Endodermal cell (in vitro differentiated cells): ENCODE measurements around the gene SLC46A3. TPM values are rescaled to one million over a fixed set of nuclear protein-coding genes. Genes with fewer than 3 reads are reported as not detected.

Source experiments
- DNase-seq: peaks from one replicate; pipeline ENCODE4 v3.0.0-alpha.2; 2017
- H3K27ac ChIP-seq: 2 replicates; pipeline ENCODE4 v1.5.1; 2013; ENCODE audit warnings: mild to moderate bottlenecking, low read depth, low read length, moderate library complexity
- H3K27me3 ChIP-seq: 2 replicates; pipeline ENCODE4 v1.6.1; 2013; ENCODE audit warnings: mild to moderate bottlenecking, low read length, moderate library complexity; ENCODE audit not compliant: insufficient read depth, control insufficient read depth, poor library complexity, severe bottlenecking
- H3K36me3 ChIP-seq: 2 replicates; pipeline ENCODE4 v1.7.0; 2013; ENCODE audit warnings: mild to moderate bottlenecking, low read length, moderate library complexity; ENCODE audit not compliant: control insufficient read depth, insufficient read depth
- H3K4me1 ChIP-seq: one replicate; pipeline ENCODE4 v1.7.0; 2013; ENCODE audit warnings: low read length; ENCODE audit not compliant: control insufficient read depth, insufficient read depth
- H3K4me3 ChIP-seq: 2 replicates; pipeline ENCODE4 v1.5.1; 2013; ENCODE audit warnings: mild to moderate bottlenecking, low read length, moderate library complexity
- H3K9ac ChIP-seq: 2 replicates; pipeline ENCODE4 v1.6.1; 2013; ENCODE audit warnings: mild to moderate bottlenecking, low read length, moderate library complexity; ENCODE audit not compliant: poor library complexity, severe bottlenecking; ENCODE audit errors: extremely low read depth
- H3K9me3 ChIP-seq: 2 replicates; pipeline ENCODE4 v1.6.1; 2013; ENCODE audit warnings: mild to moderate bottlenecking, low read length, moderate library complexity; ENCODE audit not compliant: control insufficient read depth
- H3K27ac Mint-ChIP-seq: 2 replicates; pipeline ENCODE4 v1.8.0; 2020; ENCODE audit warnings: mixed read lengths
- H3K27me3 Mint-ChIP-seq: 2 replicates; pipeline ENCODE4 v1.8.0; 2021; ENCODE audit warnings: mild to moderate bottlenecking, mixed read lengths; ENCODE audit not compliant: insufficient read depth
- H3K36me3 Mint-ChIP-seq: 2 replicates; pipeline ENCODE4 v1.8.0; 2020; ENCODE audit warnings: low read depth, mixed read lengths
- H3K4me1 Mint-ChIP-seq: 2 replicates; pipeline ENCODE4 v1.8.0; 2020; ENCODE audit warnings: mixed read lengths
- H3K4me3 Mint-ChIP-seq: 2 replicates; pipeline ENCODE4 v1.8.0; 2020; ENCODE audit warnings: mild to moderate bottlenecking, moderate library complexity, mixed read lengths
- H3K9me3 Mint-ChIP-seq: 2 replicates; pipeline ENCODE4 v1.8.0; 2020; ENCODE audit warnings: mild to moderate bottlenecking, mixed read lengths
- CTCF ChIP-seq: fragments of 200-600 bp; sonication (generic); conservative IDR thresholded peaks from 2 replicates; pipeline ENCODE4 v1.5.0; 2021; ENCODE audit warnings: antibody characterized with exemption, mild to moderate bottlenecking
- WGBS, 2 experiments: methylation state at CpG; one replicate each; pipeline versions ENCODE4 v1.1.5 to v1.1.7; 2013; ENCODE audit warnings: missing lambda C conversion rate in 2 of 2, mixed read lengths in 1 of 2; ENCODE audit not compliant: insufficient coverage in 1 of 2, insufficient read length in 1 of 2; 5-methylcytosine and 5-hydroxymethylcytosine counted together
- total RNA-seq, 2 donors: library from RNA; stranded (reverse); fragmentation: NEBNext Ultra II Directional in 1 of 2; extraction: Animal tissue kit (Norgen Biotek cat#: 25700) in 1 of 2; gene quantifications; 2 replicates in 1 of 2; 3 replicates in 1 of 2; pipeline ENCODE4 v1.2.1, GENCODE V29; 2021

The SLC46A3 gene
- total RNA-seq, 2 donors from 2014 or later = 1.8 to 2.9 TPM

DNA sequence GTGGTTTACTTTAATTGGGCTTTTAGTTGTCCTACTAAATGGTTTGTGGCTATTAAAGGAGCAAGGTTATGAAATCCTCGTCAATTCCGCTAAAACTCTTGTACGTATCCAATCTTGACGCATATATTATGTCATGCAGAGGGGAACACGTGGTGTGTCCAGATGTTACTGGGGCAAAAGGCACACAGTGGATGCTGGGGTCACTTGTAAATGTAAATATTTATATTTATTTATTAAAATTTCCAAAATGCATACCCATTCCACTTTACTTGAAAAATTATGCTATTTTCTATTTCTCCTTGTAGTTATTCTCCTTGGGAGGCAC, 36.7 kb upstream of the SLC46A3 start:
- no peak overlapping the region for H3K9ac ChIP-seq
- no peaks in the 10 kb centered on the region for H3K36me3 ChIP-seq
- H3K9me3 Mint-ChIP-seq = peaks cover 29% of the 10 kb centered on the region
- H3K4me3 ChIP-seq = no peak overlapping the region
- H3K36me3 Mint-ChIP-seq = peaks cover 6% of the 10 kb centered on the region
- no peak overlapping the region for H3K27ac ChIP-seq
- H3K4me1 Mint-ChIP-seq = peaks cover 19% of the 10 kb centered on the region
- no peaks in the 10 kb centered on the region for H3K27me3 ChIP-seq
- TF ChIP-seq CTCF = no peak
- peaks cover 28% of the 10 kb centered on the region for H3K9me3 ChIP-seq
- H3K27ac Mint-ChIP-seq = peak overlapping the region; percentile 89
- DNase-seq = no peak
- no peaks in the 10 kb centered on the region for H3K27me3 Mint-ChIP-seq
- no peaks in the 10 kb centered on the region for H3K4me1 ChIP-seq
- no peak overlapping the region for H3K4me3 Mint-ChIP-seq
- 89% methylated on average over 5 of the region's 5 CpGs; no CpG with 5 or more reads in 1 of the 2 experiments for WGBS, 2 experiments

- peak overlapping the region; percentile 89 for H3K27ac Mint-ChIP-seq
- no peak overlapping the region for H3K4me3 ChIP-seq
- peak; percentile 67 for DNase-seq
- H3K27me3 ChIP-seq = no peaks in the 10 kb centered on the region
- peak; percentile 46 for TF ChIP-seq CTCF
- no peaks in the 10 kb centered on the region for H3K27me3 Mint-ChIP-seq
- H3K4me1 ChIP-seq = no peaks in the 10 kb centered on the region
- H3K27ac ChIP-seq = no peak overlapping the region
- 88 to 96% methylated on average over 14 to 32 of the region's 32 CpGs for WGBS, 2 experiments
- H3K9me3 Mint-ChIP-seq = peaks cover 29% of the 10 kb centered on the region
- H3K36me3 Mint-ChIP-seq = peaks cover 6% of the 10 kb centered on the region
- no peak overlapping the region for H3K4me3 Mint-ChIP-seq
- peaks cover 28% of the 10 kb centered on the region for H3K9me3 ChIP-seq
- H3K4me1 Mint-ChIP-seq = peaks cover 25% of the 10 kb centered on the region
- no peak overlapping the region for H3K9ac ChIP-seq
- H3K36me3 ChIP-seq = no peaks in the 10 kb centered on the region
Observed at GRCh38 chr13:28754698-28755545, 36.2 kb upstream of the SLC46A3 start.

DNA sequence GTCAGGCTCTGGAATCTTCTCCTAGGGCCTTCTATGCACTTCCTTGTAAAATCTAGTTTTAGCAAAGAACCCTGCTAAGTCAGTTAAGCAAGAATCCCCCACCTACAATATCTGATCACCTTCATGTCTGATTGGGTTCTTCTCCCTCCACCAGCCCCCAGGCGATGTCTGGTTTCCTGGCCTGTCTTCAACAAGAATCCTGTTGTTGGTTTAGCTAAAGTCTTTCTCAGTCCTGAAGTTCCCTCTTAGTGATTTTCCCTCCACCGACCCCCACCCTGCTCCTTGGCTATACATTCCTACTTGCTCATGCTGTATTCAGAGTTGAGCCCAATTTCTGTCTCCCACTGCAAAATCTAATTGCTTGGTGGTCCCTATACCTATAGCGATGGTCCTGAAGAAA, 35.2 kb upstream of the SLC46A3 start:
- Histone ChIP-seq H3K4me1 (no peaks in the 10 kb centered on the region), H3K27ac (no peak overlapping the region), H3K27me3 (no peaks in the 10 kb centered on the region), H3K36me3 (no peaks in the 10 kb centered on the region), H3K4me3 (no peak overlapping the region), H3K9ac (no peak overlapping the region), H3K9me3 (peaks cover 28% of the 10 kb centered on the region)
- no peak for TF ChIP-seq CTCF
- no peaks in the 10 kb centered on the region for H3K27me3 Mint-ChIP-seq
- peaks cover 30% of the 10 kb centered on the region for H3K9me3 Mint-ChIP-seq
- H3K4me1 Mint-ChIP-seq = peaks cover 27% of the 10 kb centered on the region
- DNase-seq = peak; percentile 56
- peak overlapping the region; percentile 87 for H3K27ac Mint-ChIP-seq
- no peak overlapping the region for H3K4me3 Mint-ChIP-seq
- H3K36me3 Mint-ChIP-seq = peaks cover 5% of the 10 kb centered on the region
- WGBS, 2 experiments = 85 to 94% methylated on average over 2 to 3 of the region's 3 CpGs
